ENCODE results near the gene SPHKAP.
"Not testable (repeated sequence)": the region's sequence is repeated elsewhere in the genome, so short reads cannot be mapped to it uniquely, and the experiment has no call there.

SPHKAP gene

GRCh38 chr2:228017784-228018183 lies 163.7 kb downstream of the SPHKAP start:
- no peak for DNase-seq

- no peak for DNase-seq
Observed at GRCh38 chr2:228016402-228016801, 165.1 kb downstream of the SPHKAP start.

GRCh38 chr2:228015741-228016140 lies 165.7 kb downstream of the SPHKAP start:
- DNase-seq, result no peak

- DNase-seq, result no peak
Observed at GRCh38 chr2:227996366-227996765, 185.1 kb downstream of the SPHKAP start.

- no peak for DNase-seq
Observed at GRCh38 chr2:227990937-227991336, 190.6 kb downstream of the SPHKAP start.

GRCh38 chr2:227973241-227973640 lies 208.2 kb downstream of the SPHKAP start:
- DNase-seq, result no peak

GRCh38 chr2:227971619-227972230 lies 209.8 kb downstream of the SPHKAP start:
- DNase-seq, result no peak

GRCh38 chr2:227960317-227960716 lies 221.2 kb downstream of the SPHKAP start:
- no peak for DNase-seq

GRCh38 chr2:227942965-227943364 lies 238.5 kb downstream of the SPHKAP start:
- DNase-seq, result no peak

- DNase-seq, result no peak
Observed at GRCh38 chr2:227942021-227942420, 239.5 kb downstream of the SPHKAP start.

- DNase-seq, result no peak
Observed at GRCh38 chr2:227939271-227940027, 242.0 kb downstream of the SPHKAP start.

GRCh38 chr2:227936249-227936648 lies 245.2 kb downstream of the SPHKAP start:
- not testable (repeated sequence) for DNase-seq

- no peak for DNase-seq
Observed at GRCh38 chr2:227933884-227934283, 247.6 kb downstream of the SPHKAP start.

GRCh38 chr2:227932403-227932802 lies 249.1 kb downstream of the SPHKAP start:
- no peak for DNase-seq

- no peak for DNase-seq
Observed at GRCh38 chr2:227932001-227932400, 249.5 kb downstream of the SPHKAP start.
